ENCODE results near the gene TP53INP2. TPM values are rescaled to one million over a fixed set of nuclear protein-coding genes. Genes with fewer than 3 reads are reported as not detected.

TP53INP2 gene
- total and polyA plus RNA-seq, 2 donors (not counting 1 experiment from before 2014, with no cell fraction given), result 7.7 to 14.7 TPM

- Histone ChIP-seq H3K4me1 (ENCODE audit: control insufficient read depth in 2 of 2, insufficient read depth in 2 of 2, low read length in 2 of 2) (peaks cover 11 to 18% of the 10 kb centered on the region in 2 donors), H3K4me3 (ENCODE audit: control extremely low read depth in 1 of 5, extremely low read depth in 1 of 5, insufficient read depth in 1 of 5, low read depth in 2 of 5, low read length in 4 of 5) (peak overlapping the region in 4 of 5 experiments; percentile 75 to 88 (median 83)), H4K20me1 (ENCODE audit: control insufficient read depth, insufficient read depth, low read length, poor library complexity, severe bottlenecking) (peaks cover 7% of the 10 kb centered on the region), H3K79me2 (ENCODE audit: control insufficient read depth, insufficient read depth, low read length) (no peaks in the 10 kb centered on the region), H2AFZ (ENCODE audit: insufficient read depth, low read depth, low read length, poor library complexity, severe bottlenecking) (peak overlapping the region; percentile 83), H3K27me3 (replicated peaks in 1 of 4; ENCODE audit: control extremely low read depth in 1 of 4, control insufficient read depth in 3 of 4, insufficient read depth in 4 of 4, low read length in 3 of 4) (no peaks in the 10 kb centered on the region), H3K36me3 (replicated peaks in 1 of 2; ENCODE audit: control extremely low read depth in 1 of 2, control insufficient read depth in 1 of 2, extremely low read depth in 1 of 2, insufficient read depth in 2 of 2, low read length in 1 of 2) (peaks cover 0 to 6% of the 10 kb centered on the region in 2 experiments), H3K9ac (ENCODE audit: low read length) (peak overlapping the region; percentile 75), H3K9me3 (ENCODE audit: control extremely low read depth in 1 of 3, control insufficient read depth in 2 of 3, insufficient read depth in 1 of 3, low read length in 2 of 3) (no peaks in the 10 kb centered on the region), H3K4me2 (replicated peaks; ENCODE audit: low read depth, low read length, poor library complexity, severe bottlenecking) (peak overlapping the region; percentile 88), H3K27ac (ENCODE audit: low read length in 2 of 2) (peak overlapping the region; percentile 87 to 91)
- intact Hi-C loops (cut with micrococcal nuclease), result loop anchor here (1.0 to 10.0 kb wide), 9 partner anchors 33 to 715 kb away; partner anchors contain the start of genes AHCY, DYNLRB1, EDEM2 and GSS
- peak overlapping the region; percentile 93 for H3K4me3 Mint-ChIP-seq
- ChIA-PET POLR2A (interaction anchor here (0.5 to 1.2 kb wide), 3 partner anchors 31 to 45 kb away, joined by 3 to 5 read pairs (median 3); no protein-coding TSS in a partner anchor), CTCF (interaction anchor here (0.9 to 4.5 kb wide), 11 partner anchors 11 to 407 kb away, joined by 3 to 69 read pairs (median 5); partner anchors contain the start of genes AHCY, DYNLRB1 and PIGU)
- TF ChIP-seq, protein P1, sequence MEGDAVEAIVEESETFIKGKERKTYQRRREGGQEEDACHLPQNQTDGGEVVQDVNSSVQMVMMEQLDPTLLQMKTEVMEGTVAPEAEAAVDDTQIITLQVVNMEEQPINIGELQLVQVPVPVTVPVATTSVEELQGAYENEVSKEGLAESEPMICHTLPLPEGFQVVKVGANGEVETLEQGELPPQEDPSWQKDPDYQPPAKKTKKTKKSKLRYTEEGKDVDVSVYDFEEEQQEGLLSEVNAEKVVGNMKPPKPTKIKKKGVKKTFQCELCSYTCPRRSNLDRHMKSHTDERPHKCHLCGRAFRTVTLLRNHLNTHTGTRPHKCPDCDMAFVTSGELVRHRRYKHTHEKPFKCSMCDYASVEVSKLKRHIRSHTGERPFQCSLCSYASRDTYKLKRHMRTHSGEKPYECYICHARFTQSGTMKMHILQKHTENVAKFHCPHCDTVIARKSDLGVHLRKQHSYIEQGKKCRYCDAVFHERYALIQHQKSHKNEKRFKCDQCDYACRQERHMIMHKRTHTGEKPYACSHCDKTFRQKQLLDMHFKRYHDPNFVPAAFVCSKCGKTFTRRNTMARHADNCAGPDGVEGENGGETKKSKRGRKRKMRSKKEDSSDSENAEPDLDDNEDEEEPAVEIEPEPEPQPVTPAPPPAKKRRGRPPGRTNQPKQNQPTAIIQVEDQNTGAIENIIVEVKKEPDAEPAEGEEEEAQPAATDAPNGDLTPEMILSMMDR (IDR thresholded peaks at IDR 0.05), result peak; percentile 61
- no peak for TF ChIP-seq EZH2 (IDR thresholded peaks at IDR 0.05; ENCODE audit: borderline replicate concordance, insufficient read depth, low read depth, low read length, poor library complexity, severe bottlenecking)
- ATAC-seq (ENCODE audit: low read depth), result peak; percentile 66
- peak; percentile 94 for DNase-seq
- WGBS (ENCODE audit: insufficient coverage), result 7% methylated on average over 59 of the region's 61 CpGs
- H3K27ac Mint-ChIP-seq, result peak overlapping the region; percentile 93
- no peaks in the 10 kb centered on the region for H3K9me3 Mint-ChIP-seq (ENCODE audit: insufficient read depth)
- peaks cover 20% of the 10 kb centered on the region for H3K4me1 Mint-ChIP-seq
- no peaks in the 10 kb centered on the region for H3K27me3 Mint-ChIP-seq
Observed at GRCh38 chr20:34709831-34710567, 5.9 kb downstream of the TP53INP2 start.

- Mint-ChIP-seq H3K27me3 (no peaks in the 10 kb centered on the region), H3K27ac (no peak overlapping the region), H3K4me1 (peaks cover 17% of the 10 kb centered on the region), H3K9me3 (ENCODE audit: insufficient read depth) (no peaks in the 10 kb centered on the region), H3K4me3 (peak overlapping the region; percentile 82)
- no peaks in the 10 kb centered on the region for H3K79me2 ChIP-seq (ENCODE audit: control insufficient read depth, insufficient read depth, low read length)
- peaks cover 0 to 8% of the 10 kb centered on the region in 2 experiments for H3K36me3 ChIP-seq (replicated peaks in 1 of 2; ENCODE audit: control extremely low read depth in 1 of 2, control insufficient read depth in 1 of 2, extremely low read depth in 1 of 2, insufficient read depth in 2 of 2, low read length in 1 of 2)
- H4K20me1 ChIP-seq (ENCODE audit: control insufficient read depth, insufficient read depth, low read length, poor library complexity, severe bottlenecking), result peaks cover 7% of the 10 kb centered on the region
- peak overlapping the region in 2 of 5 experiments; percentile 34 to 88 for H3K4me3 ChIP-seq (ENCODE audit: control extremely low read depth in 1 of 5, extremely low read depth in 1 of 5, insufficient read depth in 1 of 5, low read depth in 2 of 5, low read length in 4 of 5)
- peak overlapping the region; percentile 83 for H2AFZ ChIP-seq (ENCODE audit: insufficient read depth, low read depth, low read length, poor library complexity, severe bottlenecking)
- H3K27ac ChIP-seq (ENCODE audit: low read length in 2 of 2), result no peak overlapping the region
- ChIA-PET POLR2A (interaction anchor here (0.5 kb wide), 1 partner anchor 45 kb away, joined by 3 read pairs; no protein-coding TSS in a partner anchor), CTCF (interaction anchor here (1.2 to 4.5 kb wide), 6 partner anchors 10 to 408 kb away, joined by 3 to 69 read pairs (median 13); partner anchors contain the start of genes AHCY and PIGU)
- no peak for TF ChIP-seq EZH2 (IDR thresholded peaks at IDR 0.05; ENCODE audit: borderline replicate concordance, insufficient read depth, low read depth, low read length, poor library complexity, severe bottlenecking)
- TF ChIP-seq, protein P1 (IDR thresholded peaks at IDR 0.05), result no peak
- intact Hi-C loops (cut with micrococcal nuclease), result no loop called here
- no peaks in the 10 kb centered on the region for H3K9me3 ChIP-seq (ENCODE audit: control extremely low read depth in 1 of 3, control insufficient read depth in 2 of 3, insufficient read depth in 1 of 3, low read length in 2 of 3)
- H3K27me3 ChIP-seq (replicated peaks in 1 of 4; ENCODE audit: control extremely low read depth in 1 of 4, control insufficient read depth in 3 of 4, insufficient read depth in 4 of 4, low read length in 3 of 4), result no peaks in the 10 kb centered on the region
- peak overlapping the region; percentile 75 for H3K9ac ChIP-seq (ENCODE audit: low read length)
- H3K4me2 ChIP-seq (replicated peaks; ENCODE audit: low read depth, low read length, poor library complexity, severe bottlenecking), result peak overlapping the region; percentile 88
- ATAC-seq (ENCODE audit: low read depth), result no peak
- H3K4me1 ChIP-seq (ENCODE audit: control insufficient read depth in 2 of 2, insufficient read depth in 2 of 2, low read length in 2 of 2), result peaks cover 10 to 14% of the 10 kb centered on the region in 2 donors
- no peak for DNase-seq
Observed at GRCh38 chr20:34710568-34710839, 6.4 kb downstream of the TP53INP2 start.
